ENCODE results near the gene ZFP36L1.

DNA sequence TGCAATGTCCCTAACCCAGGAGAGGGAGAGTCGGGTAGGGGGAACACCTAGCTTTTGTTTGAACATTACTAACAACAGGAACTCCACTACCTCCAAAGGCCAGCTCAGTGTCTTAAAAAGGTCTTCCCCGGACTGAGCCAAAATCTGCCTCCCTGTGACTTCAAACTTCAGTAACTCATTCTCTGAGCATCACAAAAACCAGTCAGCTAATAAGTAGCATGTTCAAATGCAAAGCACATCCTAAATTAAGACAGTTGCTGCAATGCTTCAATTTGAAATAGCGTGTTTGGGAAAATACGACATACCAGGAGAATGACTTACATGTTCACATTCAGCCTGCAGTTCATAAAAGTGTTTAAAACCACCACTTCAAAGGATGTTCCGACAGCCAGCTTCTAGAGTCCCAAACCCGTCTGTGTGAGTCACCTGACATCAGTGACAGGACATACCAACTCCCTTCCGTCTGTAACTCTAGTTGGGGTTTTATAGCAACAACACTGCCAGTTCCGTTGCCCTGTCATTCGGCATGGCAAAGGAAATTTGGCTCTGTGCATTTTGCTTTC lies 13.0 kb downstream of the ZFP36L1 start:
- TF ChIP-seq, protein P1, sequence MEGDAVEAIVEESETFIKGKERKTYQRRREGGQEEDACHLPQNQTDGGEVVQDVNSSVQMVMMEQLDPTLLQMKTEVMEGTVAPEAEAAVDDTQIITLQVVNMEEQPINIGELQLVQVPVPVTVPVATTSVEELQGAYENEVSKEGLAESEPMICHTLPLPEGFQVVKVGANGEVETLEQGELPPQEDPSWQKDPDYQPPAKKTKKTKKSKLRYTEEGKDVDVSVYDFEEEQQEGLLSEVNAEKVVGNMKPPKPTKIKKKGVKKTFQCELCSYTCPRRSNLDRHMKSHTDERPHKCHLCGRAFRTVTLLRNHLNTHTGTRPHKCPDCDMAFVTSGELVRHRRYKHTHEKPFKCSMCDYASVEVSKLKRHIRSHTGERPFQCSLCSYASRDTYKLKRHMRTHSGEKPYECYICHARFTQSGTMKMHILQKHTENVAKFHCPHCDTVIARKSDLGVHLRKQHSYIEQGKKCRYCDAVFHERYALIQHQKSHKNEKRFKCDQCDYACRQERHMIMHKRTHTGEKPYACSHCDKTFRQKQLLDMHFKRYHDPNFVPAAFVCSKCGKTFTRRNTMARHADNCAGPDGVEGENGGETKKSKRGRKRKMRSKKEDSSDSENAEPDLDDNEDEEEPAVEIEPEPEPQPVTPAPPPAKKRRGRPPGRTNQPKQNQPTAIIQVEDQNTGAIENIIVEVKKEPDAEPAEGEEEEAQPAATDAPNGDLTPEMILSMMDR (IDR thresholded peaks at IDR 0.05), result no peak
- TF ChIP-seq POLR2A (IDR thresholded peaks at IDR 0.05), result no peak
